ENCODE data around the gene TBCK.

GRCh38 chr4:106291678-106292077 lies 24.3 kb downstream of the TBCK start:
- TF ChIP-seq TAF1 (IDR thresholded peaks at IDR 0.05; ENCODE audit: borderline replicate concordance, low read depth, low read length) (no peak), POLR2A (IDR thresholded peaks at IDR 0.05; ENCODE audit: low read depth, low read length) (no peak)
